PC-3 (cell line): ENCODE results near the gene PRPF19.
A peak's percentile ranks its signal among the peaks of the same experiment; 100 is the strongest.

ENCODE experiments used
- CTCF ChIP-seq: fragments of 300-600 bp; sonication (generic); conservative IDR thresholded peaks from 2 replicates; pipeline ENCODE4 v1.5.1; 2017; ENCODE audit warnings: antibody characterized with exemption, low read depth, mild to moderate bottlenecking, low read length
- EZH2 ChIP-seq: fragments of 300-600 bp; sonication (generic); IDR thresholded peaks from one replicate; pipeline ENCODE4 v1.6.1; 2017; ENCODE audit warnings: antibody characterized with exemption, mild to moderate bottlenecking, low read length; ENCODE audit not compliant: unreplicated experiment

GRCh38 chr11:60887556-60887955 lies 18.8 kb downstream of the PRPF19 start:
- TF ChIP-seq EZH2 (no peak), CTCF (peak; percentile 93)
